HG03439 (cell line): ENCODE measurements around the gene SH2D4B.
"Not testable (repeated sequence)": the region's sequence is repeated elsewhere in the genome, so short reads cannot be mapped to it uniquely, and the experiment has no call there.

Experiments
- ATAC-seq: cut with Tn5 transposase; IDR thresholded peaks from one replicate; pipeline ENCODE4 v1.9.1; 2021; ENCODE audit warnings: mild to moderate bottlenecking, moderate library complexity; ENCODE audit not compliant: unreplicated experiment

Gene SH2D4B

DNA sequence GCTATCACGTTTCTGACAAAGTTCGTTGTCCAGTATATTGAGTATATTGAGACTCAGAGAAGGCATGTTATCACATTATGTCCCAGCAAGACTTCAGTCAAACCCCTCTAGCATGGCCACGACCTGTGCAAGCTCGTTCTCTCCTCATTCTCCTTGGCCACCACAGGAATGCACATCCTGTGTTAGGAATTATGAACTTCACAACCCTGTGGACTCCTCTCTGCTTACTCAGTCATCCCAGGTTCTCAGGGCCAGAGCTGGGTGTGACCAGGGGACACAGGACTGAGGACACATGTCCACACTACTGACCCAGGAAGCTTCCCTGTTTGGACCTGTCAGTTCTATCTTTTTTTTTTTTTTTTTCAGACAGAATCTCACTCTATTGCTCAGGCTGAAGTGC is 4.4 kb downstream of the SH2D4B start:
- no peak for ATAC-seq

DNA sequence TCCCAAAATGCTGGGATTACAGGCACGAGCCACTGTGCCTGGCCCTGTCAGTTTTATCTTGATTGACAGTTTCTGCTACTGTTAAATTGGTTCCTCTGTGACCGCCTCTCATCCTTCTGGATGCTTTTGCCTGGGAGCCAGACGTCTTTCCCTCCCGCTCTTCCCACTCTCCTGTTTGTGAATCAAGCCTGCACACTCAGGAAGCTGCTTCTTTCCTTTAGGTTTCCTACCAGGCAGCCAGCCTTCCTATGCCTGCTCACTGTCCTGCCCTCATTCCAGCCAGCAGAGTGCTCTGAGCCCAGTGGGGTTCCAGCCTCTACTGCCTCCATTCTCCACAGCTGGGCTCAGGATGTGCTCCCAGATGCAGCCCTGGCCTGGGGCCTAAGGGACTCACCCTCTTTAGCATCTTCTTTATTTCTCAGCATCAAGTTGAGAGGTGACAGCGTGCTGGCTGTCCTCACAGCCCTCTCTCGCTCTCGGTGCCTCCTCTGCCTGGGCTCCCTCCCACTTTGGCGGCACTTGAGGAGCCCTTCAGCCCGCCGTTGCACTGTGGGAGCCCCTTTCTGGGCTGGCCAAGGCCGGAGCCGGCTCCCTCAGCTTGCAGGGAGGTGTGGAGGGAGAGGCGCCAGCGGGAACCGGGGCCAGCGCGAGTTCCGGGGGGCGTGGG is 5.1 kb downstream of the SH2D4B start:
- ATAC-seq: no peak

DNA sequence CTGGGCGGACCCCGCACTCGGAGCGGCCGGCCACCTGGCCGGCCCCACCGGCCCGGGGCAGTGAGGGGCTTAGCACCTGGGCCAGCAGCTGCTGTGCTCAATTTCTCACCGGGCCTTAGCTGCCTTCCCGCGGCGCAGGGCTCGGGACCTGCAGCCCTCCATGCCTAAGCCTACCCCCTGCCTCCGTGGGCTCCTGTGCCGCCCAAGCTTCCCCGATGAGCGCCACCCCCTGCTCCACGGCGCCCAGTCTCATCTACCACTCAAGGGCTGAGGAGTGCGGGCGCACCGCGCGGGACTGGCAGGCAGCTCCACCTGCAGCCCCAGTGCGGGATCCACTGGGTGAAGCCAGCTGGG is 5.6 kb downstream of the SH2D4B start:
- not testable (repeated sequence) for ATAC-seq

DNA sequence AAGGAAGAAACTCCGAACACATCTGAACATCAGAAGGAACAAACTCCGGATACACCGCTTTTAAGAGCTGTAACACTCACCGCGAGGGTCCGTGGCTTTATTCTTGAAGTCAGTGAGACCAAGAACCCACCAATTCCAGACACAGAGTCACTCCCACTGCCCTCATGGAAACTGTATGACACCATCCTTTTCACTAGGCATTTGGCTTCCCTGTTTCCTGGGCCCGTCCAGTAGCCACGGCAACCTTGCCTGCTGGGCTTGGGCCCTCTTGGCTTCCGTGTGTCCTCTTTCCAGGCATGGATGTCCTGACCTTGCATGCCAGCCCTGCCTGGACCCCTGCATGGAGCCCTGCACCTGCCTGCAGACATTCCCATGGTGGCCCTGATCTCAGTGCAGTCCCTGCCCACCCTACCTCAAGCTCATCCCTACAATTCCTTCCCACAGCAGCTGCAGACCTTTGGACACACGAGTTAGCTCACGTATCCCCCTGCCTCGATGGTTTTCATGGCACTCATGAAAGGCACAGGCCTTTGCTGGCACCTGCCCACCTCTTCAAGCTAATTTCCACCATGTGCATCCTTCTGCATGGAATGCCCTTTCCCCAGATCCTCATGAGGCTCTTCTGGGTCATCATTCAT is 6.7 kb downstream of the SH2D4B start:
- ATAC-seq: no peak

DNA sequence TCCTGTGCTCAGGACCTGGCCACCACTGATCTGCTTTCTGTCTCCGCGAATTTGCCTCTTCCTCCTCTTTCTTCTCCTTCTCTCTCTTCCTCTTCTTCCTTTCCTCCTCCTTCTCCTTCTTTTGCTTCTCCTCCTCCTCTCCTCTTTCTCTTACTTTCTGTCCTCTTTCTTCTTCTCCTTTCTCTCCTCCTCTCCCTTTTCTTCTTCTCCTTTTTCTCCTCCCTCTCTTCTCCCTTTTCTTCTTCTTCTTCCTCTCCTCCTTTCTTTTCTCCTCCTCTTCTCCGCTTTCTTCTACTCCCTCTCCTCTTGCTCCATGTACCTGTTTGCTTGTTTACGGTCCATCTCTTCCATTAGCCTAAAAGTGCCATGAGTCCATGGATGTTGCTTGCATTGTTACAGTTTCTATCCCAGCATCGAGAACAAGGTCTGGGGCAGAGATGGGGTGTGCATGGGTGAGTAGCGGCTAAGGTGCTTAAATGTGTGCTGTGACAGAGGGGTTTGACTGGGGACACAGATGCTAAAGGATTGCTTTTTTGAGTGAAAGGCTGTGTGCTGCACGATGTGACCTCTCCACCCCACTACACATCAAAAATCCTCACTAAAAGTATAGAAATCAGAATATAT is 7.7 kb downstream of the SH2D4B start:
- no peak for ATAC-seq

DNA sequence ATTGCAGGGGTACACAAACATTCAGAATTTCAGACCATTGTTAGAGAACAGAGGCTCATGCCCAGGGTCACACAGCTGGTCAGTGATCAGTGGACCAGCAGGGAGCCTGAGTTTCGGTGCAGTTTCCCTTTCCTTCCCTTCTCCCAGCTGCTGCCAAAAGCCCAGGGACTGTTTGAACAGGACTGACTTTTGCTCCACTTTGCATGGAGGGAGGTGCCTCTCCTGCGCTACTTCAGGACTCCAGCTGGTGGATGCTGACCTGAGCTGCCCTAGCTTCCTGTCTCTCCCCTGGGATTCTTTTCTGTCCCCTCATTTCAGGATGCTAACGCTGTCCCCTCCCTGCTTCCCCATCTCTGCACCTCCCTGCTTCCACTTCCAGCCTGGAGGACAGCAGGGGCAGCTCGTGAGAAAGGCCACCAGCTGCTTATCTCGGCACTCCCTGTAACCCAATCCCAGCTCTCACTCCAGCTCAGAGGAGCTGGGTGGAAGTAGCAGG is 14.5 kb downstream of the SH2D4B start:
- no peak for ATAC-seq

DNA sequence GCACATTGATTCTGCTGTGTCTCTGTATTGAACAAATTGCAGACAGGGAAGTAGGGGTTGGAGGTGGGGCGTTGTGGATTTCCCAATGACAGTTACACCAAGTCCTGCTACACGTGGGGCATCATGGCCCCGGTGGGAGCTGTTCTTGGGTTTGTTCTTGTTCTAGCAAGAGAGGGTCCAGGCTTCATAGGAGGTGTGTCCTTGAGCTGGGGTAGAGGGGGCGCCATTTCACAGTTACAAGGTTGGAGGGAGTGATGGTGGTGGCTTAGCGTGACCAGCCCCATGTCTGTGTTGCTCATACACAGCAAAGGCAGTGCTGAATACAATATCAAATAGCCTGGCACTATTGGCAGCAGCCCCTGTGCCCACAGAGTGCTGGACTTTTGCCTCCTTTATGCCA is 15.7 kb downstream of the SH2D4B start:
- no peak for ATAC-seq

DNA sequence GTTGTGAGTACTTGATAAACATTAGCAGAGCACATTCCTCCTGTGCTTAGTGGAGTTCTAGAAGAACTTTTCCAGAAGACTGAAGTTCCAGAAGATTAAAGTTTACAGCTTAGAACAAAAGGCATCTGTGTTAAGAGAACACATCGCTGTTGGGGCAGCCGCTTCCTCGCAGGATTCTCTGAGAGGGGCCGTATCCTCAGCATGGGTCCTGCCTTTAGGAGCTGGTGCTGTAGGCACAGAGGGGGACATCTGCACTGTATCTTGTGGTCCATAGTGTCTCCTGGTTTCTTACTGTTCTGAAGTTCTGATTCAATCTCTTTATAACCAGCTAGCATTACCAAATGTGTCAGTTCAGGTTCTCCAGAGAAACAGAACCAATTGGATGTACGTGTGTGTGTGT is 16.3 kb downstream of the SH2D4B start:
- ATAC-seq: no peak

DNA sequence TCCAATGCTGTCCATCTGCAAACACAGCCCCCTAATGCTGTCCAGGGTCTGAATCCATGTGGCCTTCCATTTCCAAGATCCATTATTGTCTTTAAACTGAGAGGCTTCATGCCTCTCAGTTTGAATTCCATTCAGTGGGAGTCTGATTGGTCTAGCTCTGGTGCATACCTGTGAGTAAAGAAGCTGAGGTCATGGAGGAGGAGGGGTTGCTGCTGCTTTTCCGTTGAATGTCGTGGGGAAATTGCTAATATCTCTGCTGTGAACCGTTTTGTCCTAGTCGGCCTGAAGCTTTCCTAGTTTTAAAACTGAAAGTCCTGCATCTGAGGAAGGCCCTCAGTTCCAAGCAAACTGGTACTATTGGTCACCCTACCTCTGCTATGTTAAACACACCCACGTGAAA is 17.7 kb downstream of the SH2D4B start:
- no peak for ATAC-seq

DNA sequence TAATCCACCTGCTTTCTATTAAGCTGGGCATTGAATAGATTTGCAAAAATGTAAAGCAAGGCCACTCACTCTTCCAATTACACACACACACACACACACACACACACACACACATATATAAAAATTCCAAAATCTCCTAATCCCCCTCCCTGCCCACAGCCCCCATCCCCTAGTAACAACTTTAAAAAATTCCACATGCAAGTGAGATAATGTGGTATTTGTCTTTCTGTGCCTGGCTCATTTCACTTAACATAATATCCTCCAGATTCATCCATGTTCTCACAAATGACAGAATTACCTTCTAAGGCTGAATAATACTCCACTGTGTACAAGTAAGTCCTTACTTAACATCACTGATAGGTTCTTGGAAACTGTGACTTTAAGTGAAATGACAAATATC is 24.2 kb downstream of the SH2D4B start:
- ATAC-seq: no peak

DNA sequence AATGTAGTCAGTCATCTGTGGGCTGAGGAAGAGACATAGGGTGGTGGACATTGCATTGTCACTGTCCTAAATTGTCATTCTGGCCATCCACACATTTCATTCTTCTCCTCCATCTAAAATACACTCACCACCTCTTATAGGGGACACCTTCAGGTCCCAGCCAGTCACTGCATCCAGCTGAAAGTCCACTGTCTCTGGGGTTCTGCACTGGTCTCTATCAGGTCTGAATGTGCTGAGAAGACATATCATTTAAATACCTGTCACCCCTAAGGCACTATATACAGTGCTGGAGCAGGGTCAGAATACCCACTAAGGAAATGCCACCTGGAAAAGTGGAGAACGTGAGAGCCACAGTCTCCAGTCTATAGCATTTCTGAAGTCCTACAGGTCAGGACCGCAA is 29.6 kb downstream of the SH2D4B start:
- no peak for ATAC-seq

DNA sequence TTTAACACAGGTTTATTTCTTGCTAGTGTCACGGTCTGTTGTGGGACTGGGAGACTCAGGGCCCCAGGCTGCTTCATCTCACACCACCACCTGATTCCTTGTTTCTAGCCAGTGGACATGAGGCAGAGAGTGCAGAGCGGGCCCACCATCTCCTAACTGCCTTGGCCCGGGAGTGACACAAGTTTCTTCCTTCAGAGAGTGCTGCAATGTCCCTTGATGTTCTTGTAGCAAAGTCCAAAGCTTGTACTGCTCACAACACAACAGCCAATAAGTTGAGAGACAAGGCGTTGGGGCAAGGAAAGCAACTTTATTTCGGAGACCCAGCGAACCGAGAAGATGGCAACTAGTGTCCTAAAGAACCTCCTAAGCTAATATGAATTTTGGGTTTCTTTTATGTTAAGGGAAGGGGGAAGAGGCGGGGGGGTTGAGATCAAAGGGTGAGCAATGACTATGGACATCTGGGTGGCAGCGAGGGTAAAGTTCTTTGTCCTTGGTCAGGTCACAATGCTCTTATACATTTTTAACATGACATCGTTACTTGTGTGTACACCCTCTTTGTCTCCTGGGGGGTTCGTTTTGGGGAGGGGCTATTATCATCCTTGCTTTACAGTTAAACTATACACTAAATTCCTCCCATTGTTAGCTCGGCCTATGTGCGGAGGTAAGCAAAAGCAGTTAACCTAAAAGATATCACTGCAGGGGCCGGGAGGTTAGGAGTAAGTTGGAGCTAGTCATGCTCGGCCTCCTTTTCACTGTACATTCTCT is 31.6 kb downstream of the SH2D4B start:
- ATAC-seq: no peak

DNA sequence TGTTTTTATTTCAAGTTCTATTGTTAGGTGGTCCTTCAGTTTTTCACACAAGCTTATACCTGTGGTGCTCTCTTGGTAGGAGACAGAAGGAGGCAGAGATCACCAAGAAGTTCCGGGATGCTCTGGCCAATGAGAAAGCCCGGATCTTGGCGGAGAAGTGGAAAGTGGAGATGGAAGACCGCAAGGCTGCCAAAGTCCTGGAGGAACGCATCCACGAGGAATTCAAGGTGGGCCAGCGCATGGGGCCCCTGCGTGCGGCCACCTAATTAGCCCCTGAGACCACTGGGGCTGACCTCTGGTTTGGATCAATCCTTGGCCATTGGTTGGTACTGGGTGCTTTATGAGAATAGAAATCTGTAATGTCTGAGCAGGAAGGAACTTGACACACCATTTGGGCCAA is 33.6 kb downstream of the SH2D4B start:
- no peak for ATAC-seq

DNA sequence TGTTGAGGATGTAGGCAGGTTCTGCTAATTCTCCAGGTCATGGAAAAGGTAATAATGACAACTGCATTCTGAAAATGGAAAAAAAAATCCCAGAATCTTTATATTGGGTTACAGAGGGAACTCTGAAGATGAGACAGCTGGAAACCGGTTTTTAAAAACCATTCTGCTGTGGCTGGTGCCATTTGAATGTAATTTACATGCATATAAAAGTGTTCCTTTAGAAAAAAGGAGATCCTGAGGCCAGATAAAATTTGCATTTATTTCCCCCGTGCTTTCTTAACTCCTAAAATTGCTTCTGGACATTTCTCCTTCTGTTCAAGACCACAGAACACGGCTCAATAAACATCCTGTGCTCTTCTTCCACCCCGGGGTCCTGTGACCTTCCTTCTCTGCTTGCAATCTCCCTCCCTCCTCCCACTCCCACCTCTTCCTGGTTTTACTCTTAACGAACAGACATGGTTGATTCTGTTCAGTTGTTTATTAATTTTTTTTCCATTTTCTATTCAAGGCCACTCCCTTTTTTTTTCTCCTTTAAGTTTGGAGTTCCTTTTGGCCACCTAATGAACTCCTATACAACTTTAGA is 41.6 kb downstream of the SH2D4B start:
- no peak for ATAC-seq

DNA sequence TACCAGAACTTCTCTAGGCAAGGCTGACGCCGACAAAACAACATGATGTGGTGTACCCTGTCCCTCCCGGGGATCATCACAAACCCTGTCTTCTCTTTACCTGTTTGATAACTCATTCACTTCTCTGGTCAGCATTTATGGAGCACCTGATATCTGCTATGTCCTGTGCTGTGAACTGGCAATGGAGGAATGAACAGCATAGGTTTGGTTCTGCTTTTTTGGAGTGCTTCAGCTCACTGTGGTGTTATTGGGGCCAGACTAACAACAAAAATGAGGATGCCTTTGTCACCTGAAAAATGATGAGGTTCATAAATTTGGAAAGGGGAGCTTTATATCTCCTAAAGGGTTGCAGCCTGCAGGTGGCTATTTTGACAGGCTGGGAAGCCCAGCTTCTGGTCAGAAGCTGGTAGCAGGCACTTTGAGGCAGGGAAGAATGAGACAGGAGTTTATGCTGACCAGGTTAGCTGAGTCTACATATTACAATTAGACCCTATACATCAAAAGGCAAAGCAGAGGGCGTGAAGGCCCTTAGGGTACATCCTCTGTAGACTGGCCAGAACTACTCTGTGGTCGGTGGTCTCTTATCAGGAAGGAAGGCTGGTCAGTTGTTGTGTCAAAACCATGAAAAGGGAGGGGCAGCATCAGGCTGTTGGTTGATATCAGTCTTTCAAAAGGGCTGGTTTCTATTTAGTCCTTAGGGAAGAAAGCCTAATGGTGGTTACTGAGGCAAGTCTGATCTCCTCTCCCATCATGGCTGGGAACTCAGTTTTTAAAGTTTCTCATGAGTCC is 42.3 kb downstream of the SH2D4B start:
- no peak for ATAC-seq

DNA sequence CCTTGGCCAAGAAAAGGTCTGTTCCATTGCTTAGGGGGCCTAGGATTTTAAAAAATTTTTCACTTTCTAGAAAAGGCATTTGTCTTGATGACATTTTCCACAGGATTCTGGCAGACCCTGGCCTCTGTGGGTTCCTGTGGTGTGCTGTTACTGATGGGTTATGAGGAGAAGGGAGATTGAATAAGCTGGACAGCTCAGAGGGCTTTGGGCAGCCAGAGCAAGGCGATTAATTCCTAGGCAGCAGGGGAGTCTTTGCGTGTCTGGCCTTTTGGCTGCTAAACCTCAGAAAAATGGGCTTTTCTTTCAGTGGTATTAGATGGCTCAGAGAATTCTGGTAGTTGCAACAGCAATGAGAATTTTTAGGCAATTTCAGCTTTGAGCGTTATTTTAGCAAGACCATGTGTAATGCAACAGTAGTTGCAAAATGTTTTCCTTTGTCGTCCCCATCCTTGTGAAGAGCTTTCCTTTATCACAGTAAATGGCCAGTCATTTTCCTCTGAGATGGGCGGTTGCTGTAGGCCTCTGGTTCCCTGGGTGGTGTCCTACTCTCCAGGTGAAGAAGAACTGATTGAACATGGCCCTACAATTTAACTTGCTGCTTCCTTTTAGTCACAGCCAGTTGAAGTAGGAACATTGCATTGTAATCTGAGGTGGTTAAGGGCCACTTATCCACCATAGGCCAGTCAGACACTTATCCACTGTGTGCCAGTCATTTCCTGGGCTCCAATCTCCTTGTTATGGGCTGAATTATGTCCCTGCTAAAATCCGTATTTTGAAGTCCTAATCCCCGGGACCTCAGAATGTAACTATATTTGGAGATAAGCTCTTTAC is 43.2 kb downstream of the SH2D4B start:
- ATAC-seq: no peak

DNA sequence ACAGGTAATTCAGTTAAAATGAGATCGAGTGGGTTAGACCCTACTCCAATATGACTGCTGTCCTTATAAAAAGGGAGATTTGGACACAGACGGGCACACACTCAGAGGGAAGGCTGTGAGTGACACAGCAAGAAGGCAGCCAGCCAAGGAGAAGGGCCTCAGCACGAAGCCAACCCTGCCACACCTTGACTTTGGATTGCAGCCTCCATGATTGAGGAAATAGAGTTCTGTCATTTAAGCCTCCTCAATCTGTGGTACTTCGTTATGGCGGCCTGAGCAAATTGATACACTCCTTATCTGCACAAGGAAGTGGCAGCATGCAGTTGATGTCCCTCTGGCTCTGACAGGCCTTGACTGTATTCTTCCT is 43.8 kb downstream of the SH2D4B start:
- no peak for ATAC-seq

DNA sequence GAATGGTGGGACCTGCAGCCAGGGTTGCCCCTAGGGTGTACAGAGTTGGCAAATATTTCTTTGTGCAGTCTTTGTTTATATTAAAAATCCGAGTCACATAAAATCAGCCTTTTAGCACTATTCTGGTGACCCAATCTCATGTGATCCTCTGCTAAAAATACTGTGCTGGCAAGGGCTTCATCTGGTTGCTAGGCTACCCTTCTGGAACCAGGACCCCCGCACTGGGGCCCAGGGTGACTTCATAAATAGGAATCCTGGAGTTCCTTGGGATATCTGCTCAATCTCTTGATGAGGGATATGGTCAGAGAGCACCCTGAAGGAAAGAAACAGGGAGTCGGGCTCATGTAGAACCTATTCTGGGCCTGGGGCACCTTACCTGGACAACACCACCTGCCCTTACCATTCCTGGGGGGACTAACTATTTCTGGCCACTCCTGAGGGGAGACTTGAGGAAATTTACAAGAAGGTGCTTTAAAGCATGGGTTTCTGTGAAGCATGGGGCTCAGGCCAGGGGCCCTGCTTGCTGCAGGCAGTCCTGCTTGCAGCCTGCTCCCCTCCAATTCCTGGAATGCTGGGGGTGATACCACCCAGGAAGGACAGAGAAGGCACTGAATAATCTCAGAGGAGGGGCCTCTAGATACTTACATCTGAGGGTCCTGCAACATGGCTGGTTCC is 44.7 kb downstream of the SH2D4B start:
- ATAC-seq: no peak

DNA sequence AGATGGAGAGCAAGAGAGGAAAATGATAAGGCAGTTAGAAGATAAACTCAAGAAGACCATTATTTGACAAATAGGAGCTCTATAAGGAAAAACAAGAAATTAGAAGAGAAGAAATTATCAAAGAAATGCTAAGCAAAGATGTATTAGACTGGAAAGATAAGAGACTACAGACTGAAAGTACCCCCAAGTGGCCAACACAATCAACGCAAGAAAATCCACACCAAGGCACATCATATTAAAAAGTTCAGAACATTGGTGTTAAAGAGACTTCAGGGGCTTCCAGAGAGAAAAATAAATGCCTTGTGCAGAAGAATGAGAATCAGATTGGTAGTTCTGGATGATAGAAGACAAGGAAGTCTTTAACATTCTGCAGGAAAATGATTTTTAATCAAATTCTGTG is 46.0 kb downstream of the SH2D4B start:
- no peak for ATAC-seq
